ENCODE results near the gene AGBL3.

- TF ChIP-seq CTCF (IDR thresholded peaks at IDR 0.05; ENCODE audit: insufficient read depth, low read depth, low read length) (no peak), EZH2 (IDR thresholded peaks at IDR 0.05; ENCODE audit: insufficient read depth, low read length) (no peak)
Observed at GRCh38 chr7:135168001-135168400, 181.7 kb downstream of the AGBL3 start.

Measured in astrocyte (in vitro differentiated cells and primary cell).